SW480 (cell line): ENCODE data around the gene MEF2C.
"Not testable (repeated sequence)": the region's sequence is repeated elsewhere in the genome, so short reads cannot be mapped to it uniquely, and the experiment has no call there.

ENCODE experiments used
- DNase-seq: peaks from one replicate; pipeline ENCODE4 v3.0.0-alpha.2; 2016; ENCODE audit warnings: low spot score

MEF2C gene

DNA sequence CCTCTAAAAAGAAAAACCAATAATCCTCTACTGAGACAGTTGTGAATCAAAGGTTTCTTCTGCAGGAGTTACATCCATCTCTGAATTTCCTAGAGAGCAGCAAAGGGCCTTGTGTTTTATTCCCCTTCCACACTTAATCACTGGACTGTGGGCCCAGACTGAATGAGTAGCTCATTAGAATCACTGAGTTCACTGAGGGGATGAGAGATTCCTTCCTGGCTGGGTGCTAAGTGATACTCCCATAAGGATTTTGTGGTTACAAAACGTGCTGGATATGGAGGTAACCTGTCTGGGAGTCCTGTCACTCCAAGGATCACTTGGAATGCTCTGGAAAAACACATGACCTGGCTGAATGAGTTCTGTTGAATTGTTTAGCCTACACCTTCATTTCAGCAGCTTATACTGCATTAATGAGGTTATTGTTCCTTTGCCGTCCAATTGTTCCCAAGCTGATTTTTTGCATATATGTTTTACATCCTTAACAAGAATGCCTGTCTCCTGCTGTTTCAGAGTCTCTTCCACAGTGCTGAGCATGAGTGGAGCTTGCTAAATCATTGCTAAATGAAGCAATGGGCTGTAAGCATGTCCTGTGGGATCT, 82.9 kb downstream of the MEF2C start:
- no peak for DNase-seq

DNA sequence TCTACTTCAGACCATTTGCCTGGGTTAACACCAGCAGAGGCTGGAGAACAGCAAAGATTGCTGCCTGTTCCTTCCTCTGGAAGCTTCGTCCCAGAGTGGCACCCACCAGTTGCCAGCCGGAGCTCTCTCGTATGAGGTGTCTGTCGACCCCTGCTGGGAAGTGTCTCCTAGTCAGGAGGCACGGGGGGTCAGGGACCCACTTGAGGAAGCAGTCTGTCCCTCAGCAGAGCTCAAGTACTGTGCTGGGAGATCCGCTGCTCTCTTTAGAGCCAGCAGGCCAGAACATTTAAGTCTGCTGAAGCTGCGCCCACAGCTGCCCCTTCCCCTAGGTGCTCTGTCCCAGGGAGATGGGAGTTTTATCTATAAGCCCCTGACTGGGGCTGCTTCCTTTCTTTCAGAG, 84.1 kb downstream of the MEF2C start:
- DNase-seq = not testable (repeated sequence)

DNA sequence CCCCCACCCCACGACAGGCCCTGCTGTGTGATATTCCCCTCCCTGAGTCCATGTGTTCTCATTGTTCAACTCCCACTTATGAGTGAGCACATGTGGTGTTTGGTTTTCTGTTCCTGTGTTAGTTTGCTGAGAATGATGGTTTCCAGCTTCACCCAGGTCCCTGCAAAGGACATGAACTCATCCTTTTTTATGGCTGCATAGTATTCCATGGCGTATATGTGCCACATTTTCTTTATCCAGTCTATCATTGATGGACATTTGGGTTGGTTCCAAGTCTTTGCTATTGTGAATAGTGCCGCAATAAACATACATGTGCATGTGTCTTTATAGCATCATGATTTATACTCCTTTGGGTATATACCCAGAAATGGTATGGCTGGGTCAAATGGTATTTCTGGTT, 89.2 kb downstream of the MEF2C start:
- not testable (repeated sequence) for DNase-seq

- no peak for DNase-seq
Measured at GRCh38 chr5:88792144-88792840, 90.7 kb downstream of the MEF2C start.

GRCh38 chr5:88787856-88788255, 95.1 kb downstream of the MEF2C start:
- no peak for DNase-seq

- DNase-seq = no peak
Measured at GRCh38 chr5:88786789-88787188, 96.2 kb downstream of the MEF2C start.

DNA sequence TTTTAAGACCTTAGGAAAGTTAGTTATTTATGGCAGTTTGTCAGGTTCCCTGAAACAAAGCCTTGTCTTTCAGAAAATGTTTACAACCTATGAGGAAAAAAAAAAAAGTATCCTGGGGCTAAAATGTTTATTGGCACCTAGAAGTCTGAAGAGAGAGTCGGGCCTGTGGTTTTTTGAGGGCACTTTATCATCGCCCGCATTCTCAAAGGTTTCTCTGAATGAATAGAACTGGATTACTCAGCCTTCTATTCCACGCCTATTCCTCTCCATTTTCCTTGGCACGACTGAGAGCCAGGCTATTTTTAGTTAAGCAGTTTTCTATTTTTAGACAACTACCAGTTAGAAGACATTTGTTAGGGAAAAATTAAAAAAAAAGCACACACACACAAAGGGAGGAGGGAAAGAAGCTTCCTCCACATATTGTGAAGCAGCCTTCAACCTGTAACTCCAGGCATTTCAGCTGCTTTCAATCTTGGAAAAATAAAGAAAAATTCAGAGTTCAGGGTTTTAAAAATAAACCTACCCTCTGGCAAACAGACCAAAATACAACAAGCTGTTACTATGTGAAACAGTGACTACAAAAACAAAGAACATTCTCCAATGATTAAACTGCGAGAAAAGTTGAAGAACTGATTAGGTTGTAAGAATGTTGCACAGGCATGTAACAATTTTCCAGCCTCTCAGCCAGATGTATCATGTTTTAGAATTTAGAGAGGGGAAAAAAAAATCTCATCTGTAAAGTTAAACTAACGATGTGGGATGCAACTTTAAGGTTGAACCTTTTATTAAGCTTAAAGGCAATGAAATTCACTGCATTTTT, 97.0 kb downstream of the MEF2C start:
- no peak for DNase-seq

GRCh38 chr5:88782571-88782970, 100.4 kb downstream of the MEF2C start:
- no peak for DNase-seq

DNA sequence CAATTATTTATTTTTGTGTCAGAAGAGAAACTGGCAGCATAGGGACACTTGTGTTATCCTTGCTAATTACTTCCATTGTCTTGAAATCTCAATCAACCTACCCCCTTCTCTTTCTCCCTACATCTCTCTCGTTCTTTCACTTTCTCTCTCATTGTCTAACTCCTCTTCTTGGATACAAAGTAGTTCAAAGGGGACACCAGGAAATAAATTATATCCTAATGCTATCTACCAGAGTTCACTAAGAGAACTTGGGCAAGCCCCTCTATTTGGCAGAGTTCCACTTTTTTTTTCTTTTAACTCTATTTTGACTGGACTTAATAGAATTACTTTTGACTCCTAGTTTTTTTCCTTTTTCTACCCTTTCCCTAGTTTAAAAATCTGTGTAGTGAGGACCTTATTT, 102.2 kb downstream of the MEF2C start:
- DNase-seq = no peak

DNA sequence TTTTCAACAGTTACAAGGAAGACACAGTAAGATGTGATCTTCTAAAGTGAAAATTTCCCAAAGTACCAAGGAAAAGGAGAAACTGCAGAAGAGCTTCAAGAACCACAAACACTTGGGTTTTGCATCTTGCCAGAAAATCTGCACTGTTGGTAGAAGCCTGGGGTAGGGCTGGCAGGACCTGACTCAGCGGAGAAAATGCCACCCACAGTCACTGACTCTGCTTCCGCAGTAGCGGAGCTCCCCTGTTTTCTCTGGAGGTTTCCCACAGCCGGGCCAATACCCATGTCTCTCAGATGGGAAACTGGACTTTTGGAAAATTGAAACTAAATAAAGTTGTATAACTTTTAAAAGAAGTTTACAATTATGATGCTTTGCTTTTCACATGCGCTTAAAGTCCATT, 104.2 kb downstream of the MEF2C start:
- no peak for DNase-seq

- DNase-seq = no peak
Measured at GRCh38 chr5:88776692-88777091, 106.3 kb downstream of the MEF2C start.

DNA sequence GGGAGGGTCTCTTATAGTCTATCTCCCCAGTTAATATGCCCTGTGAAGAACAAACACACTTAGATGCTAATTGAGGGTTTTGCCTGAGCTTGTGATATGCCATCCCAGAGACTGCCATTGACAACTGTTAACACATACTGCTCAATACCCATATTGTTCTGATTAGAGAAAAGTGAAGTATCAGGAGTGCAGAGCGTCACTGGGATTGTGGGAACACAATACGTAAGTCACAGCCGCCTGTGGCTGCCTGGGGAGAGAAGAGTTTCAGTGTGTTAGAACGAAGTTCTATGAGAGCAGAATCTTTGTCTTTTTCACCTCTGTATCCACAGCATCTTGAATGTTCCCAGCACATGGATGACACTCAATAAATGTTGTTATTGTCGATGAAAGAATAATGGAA, 110.2 kb downstream of the MEF2C start:
- no peak for DNase-seq

GRCh38 chr5:88772047-88772446, 110.9 kb downstream of the MEF2C start:
- no peak for DNase-seq

- DNase-seq = no peak
Measured at GRCh38 chr5:88770276-88771257, 112.4 kb downstream of the MEF2C start.

DNA sequence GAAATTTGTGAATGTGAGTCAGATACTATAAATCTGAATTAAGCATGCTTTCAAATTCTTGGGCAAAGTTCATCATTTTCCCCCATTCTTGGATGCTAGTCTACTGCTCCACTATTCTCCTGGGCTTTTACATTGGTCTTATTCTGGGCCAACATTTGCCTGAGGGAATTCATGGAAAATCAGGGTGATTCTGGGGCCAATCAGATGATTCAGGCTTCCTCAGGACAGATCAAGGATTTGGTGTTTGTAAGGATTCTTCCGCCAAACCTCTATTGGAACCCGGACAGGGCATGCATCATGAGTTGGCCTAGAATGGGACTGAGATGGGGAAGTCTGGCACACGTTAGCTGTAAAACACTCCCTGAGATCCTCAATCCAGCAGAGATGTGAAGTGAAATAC, 113.8 kb downstream of the MEF2C start:
- DNase-seq = no peak

DNA sequence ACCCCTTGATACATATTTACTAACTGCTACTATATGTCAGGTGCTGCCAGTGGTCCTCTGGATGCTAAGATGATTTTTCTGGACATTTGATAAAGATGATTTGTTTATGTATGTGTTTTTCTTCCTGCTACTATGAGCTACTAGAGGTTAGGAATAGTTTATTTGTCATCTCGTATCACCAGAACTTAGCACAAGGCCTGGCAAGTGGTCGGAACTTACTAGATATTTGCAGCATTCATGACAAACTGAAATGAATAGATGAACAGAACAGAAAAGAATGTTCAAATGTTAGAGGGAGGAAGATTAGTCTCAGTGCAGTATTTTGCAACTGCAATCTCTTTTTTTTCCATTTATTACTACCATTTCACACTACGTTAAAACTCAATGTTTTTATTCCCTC, 114.6 kb downstream of the MEF2C start:
- DNase-seq = no peak

GRCh38 chr5:88765798-88766197, 117.2 kb downstream of the MEF2C start:
- DNase-seq = no peak

DNA sequence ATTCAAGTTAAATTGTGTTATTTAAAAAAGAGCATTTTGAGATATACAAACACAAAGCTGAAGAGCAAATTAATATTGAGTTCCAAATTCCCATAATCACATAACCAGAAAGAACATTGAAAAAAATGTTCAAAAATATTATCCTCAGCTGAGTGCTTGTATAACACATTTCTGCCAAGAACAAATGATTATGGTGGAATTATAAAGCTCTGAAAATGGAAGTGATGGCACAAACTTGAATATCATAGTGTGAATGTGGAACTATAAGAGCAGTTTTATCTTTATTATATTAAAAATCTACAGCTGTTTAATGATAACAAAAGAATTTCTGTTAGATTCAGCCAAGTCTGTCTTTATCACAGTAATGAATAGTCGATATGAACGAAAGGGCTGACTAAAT, 117.8 kb downstream of the MEF2C start:
- DNase-seq = no peak

DNA sequence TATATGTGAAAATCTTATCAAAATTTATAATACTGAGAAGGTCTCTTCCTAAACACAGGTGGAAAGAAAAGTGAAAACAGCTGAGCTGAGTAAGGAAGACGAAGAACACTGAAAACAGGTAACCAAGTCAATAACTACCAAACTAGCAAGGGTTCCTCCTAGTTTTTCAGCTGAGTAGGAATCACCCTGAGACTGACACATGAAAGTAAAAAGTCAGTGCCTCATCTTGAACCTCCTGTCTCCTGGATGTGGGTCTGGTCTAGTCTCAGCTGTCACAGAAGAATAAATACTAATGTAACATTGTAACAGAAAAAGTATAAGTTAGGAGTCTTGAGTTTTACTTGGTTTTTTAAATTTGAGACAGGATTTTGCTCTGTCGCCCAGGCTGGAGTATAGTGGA, 121.0 kb downstream of the MEF2C start:
- DNase-seq = no peak

DNA sequence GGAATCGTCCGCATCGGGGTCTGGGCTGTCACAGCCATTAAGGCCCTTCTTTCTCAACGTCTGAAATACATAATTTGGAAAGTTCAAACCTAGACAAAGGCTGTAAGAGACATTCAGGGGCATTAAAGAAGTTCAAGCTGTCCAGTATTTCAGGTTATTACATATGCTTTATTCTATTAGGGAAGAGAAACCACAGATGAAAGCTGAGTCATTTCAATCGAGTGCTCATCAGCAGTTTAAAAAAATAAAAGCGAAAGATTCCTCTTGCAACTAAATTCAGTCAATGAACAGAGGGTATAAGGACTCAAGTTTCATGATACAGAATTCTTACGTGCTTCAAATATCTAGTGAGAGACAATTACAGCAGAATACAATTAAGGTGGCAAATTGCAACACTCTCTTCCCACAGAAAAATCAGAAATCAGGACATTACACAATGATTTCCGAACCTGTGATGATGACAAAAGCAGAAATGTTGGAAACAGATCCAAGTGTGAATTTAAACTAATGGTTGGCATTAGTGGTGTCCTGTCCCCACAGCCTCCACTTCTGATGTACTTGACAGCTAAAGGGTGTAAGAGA, 121.6 kb downstream of the MEF2C start:
- no peak for DNase-seq

- DNase-seq = no peak
Measured at GRCh38 chr5:88760527-88760926, 122.5 kb downstream of the MEF2C start.

- DNase-seq = no peak
Measured at GRCh38 chr5:88758591-88758990, 124.4 kb downstream of the MEF2C start.
